ENCODE results near the gene SEPTIN8.

DNA sequence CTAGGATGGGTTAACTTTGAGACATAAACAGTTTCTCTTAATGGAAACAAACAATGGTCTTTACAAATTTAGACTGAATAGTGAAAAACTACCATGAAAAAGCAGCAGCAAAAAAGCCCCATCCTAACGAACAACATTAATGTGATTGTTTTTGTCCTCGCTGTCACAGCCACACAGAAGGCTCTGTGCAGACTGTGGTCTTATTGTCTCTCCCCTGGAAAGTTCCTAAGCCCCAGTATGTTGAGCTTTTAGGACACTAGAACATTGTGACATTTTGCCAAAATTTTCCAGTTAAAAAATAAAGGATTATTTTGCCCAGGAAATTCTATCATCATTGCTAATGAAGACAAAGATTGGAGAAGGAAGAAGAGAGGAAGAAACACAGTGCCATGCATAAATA lies 23.5 kb upstream of the SEPTIN8 start:
- TF ChIP-seq, protein P1, sequence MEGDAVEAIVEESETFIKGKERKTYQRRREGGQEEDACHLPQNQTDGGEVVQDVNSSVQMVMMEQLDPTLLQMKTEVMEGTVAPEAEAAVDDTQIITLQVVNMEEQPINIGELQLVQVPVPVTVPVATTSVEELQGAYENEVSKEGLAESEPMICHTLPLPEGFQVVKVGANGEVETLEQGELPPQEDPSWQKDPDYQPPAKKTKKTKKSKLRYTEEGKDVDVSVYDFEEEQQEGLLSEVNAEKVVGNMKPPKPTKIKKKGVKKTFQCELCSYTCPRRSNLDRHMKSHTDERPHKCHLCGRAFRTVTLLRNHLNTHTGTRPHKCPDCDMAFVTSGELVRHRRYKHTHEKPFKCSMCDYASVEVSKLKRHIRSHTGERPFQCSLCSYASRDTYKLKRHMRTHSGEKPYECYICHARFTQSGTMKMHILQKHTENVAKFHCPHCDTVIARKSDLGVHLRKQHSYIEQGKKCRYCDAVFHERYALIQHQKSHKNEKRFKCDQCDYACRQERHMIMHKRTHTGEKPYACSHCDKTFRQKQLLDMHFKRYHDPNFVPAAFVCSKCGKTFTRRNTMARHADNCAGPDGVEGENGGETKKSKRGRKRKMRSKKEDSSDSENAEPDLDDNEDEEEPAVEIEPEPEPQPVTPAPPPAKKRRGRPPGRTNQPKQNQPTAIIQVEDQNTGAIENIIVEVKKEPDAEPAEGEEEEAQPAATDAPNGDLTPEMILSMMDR (IDR thresholded peaks at IDR 0.05; ENCODE audit: extremely low read depth in 1 of 2, insufficient read depth in 1 of 2, low read depth in 1 of 2, low read length in 2 of 2) = no peak
- TF ChIP-seq EZH2 (IDR thresholded peaks at IDR 0.05; ENCODE audit: borderline replicate concordance, low read depth, low read length, severe bottlenecking) = no peak
- TF ChIP-seq POLR2A (IDR thresholded peaks at IDR 0.05; ENCODE audit: low read depth, low read length) = no peak

Data from endothelial cell of umbilical vein (primary cell).